Right atrium auricular region (tissue), 2 donors: ENCODE measurements around the gene CETN2. TPM values are rescaled to one million over a fixed set of nuclear protein-coding genes. Genes with fewer than 3 reads are reported as not detected.
A peak's percentile ranks its signal among the peaks of the same experiment; 100 is the strongest.

ENCODE experiments used
- DNase-seq: peaks from one replicate; pipeline ENCODE4 v3.0.0-alpha.2; 2019; ENCODE audit warnings: low spot score
- H3K27ac ChIP-seq, 2 donors: fragments of 200-600 bp; sonication (generic); 1 replicate in 1 of 2; 2 replicates in 1 of 2; pipeline ENCODE4 v1.5.1; 2016 to 2019
- H3K27me3 ChIP-seq, 2 donors: fragments of 200-600 bp; sonication (generic); one replicate each; pipeline versions ENCODE4 v1.5.1 to v1.6.0; 2017 to 2019
- H3K36me3 ChIP-seq: fragments of 200-600 bp; sonication (generic); one replicate; pipeline ENCODE4 v1.5.1; 2016
- H3K4me1 ChIP-seq, 2 donors: fragments of 200-600 bp; sonication (generic); one replicate each; pipeline versions ENCODE4 v1.5.1 to v1.6.0; 2017 to 2019
- H3K4me3 ChIP-seq, 2 donors: fragments of 200-600 bp; sonication (generic); 1 replicate in 1 of 2; 2 replicates in 1 of 2; pipeline ENCODE4 v1.5.1; 2017 to 2019; ENCODE audit warnings: mild to moderate bottlenecking in 1 of 2, moderate library complexity in 1 of 2
- H3K9me3 ChIP-seq, 2 donors: fragments of 200-600 bp; sonication (generic); one replicate each; pipeline ENCODE4 v1.5.1; 2019
- total RNA-seq, 2 donors: library from RNA; depleted of rRNA; stranded (reverse); fragments of >200 nt; gene quantifications; one replicate each; pipeline ENCODE4 v1.1.0, GENCODE V29; 2016
- TF ChIP-seq, protein P1 (sequence below), 2 donors: fragments of 200-600 bp; sonication (generic); IDR thresholded peaks; one replicate each; pipeline ENCODE4 v1.5.1; 2019; ENCODE audit warnings: antibody characterized with exemption in 2 of 2

CETN2 gene
- total RNA-seq, 2 donors from 2014 or later, result 23.3 to 23.5 TPM

- no peaks in the 10 kb centered on the region for H3K36me3 ChIP-seq
- no peaks in the 10 kb centered on the region for H3K9me3 ChIP-seq
- H3K27me3 ChIP-seq, result no peaks in the 10 kb centered on the region
- H3K27ac ChIP-seq, result no peak overlapping the region
- H3K4me3 ChIP-seq, result no peak overlapping the region
- no peaks in the 10 kb centered on the region for H3K4me1 ChIP-seq
- TF ChIP-seq, protein P1, sequence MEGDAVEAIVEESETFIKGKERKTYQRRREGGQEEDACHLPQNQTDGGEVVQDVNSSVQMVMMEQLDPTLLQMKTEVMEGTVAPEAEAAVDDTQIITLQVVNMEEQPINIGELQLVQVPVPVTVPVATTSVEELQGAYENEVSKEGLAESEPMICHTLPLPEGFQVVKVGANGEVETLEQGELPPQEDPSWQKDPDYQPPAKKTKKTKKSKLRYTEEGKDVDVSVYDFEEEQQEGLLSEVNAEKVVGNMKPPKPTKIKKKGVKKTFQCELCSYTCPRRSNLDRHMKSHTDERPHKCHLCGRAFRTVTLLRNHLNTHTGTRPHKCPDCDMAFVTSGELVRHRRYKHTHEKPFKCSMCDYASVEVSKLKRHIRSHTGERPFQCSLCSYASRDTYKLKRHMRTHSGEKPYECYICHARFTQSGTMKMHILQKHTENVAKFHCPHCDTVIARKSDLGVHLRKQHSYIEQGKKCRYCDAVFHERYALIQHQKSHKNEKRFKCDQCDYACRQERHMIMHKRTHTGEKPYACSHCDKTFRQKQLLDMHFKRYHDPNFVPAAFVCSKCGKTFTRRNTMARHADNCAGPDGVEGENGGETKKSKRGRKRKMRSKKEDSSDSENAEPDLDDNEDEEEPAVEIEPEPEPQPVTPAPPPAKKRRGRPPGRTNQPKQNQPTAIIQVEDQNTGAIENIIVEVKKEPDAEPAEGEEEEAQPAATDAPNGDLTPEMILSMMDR (IDR thresholded peaks at IDR 0.05), result no peak
- DNase-seq, result no peak
These were observed 12.2 kb downstream of the CETN2 start for GRCh38 chrX:152818356-152818755.

DNA sequence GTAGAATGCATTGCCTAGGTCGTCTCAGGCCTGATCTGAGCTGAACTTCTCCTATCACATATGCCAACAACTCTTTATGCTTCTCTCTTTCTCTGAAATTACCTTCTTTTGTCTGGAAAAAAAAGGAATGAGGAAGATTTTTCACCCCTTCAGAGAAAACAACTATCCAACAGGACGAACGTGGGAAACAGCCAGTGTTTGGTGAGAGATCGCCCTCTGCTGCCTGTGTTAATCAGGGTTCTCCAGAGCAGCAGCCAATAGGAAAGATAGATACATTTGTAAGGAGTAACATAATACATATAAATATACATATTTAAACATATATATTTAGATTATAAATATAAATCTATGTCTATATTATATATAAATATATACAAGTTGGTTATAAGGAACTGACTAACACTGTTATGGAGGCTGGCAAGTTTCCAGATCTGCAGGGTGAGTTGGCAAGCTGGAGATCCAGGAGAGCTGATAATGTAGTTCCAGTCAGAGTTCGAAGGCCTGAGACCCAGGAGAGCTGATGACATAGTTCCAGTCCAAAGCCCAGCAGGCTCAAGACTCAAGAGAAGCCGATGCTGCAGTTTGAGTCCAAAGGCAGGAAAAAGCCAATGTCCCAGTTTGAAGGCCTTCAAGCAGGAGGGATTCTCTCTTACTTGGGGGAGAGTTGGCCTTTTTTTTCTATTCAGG, 13.3 kb downstream of the CETN2 start:
- H3K27ac ChIP-seq, result no peak overlapping the region
- H3K27me3 ChIP-seq, result no peaks in the 10 kb centered on the region
- no peak for DNase-seq
- no peak overlapping the region for H3K4me3 ChIP-seq
- H3K9me3 ChIP-seq, result no peaks in the 10 kb centered on the region
- TF ChIP-seq, protein P1 (IDR thresholded peaks at IDR 0.05), result peak in 1 of 2 donors; percentile 51
- no peaks in the 10 kb centered on the region for H3K36me3 ChIP-seq
- no peaks in the 10 kb centered on the region for H3K4me1 ChIP-seq

DNA sequence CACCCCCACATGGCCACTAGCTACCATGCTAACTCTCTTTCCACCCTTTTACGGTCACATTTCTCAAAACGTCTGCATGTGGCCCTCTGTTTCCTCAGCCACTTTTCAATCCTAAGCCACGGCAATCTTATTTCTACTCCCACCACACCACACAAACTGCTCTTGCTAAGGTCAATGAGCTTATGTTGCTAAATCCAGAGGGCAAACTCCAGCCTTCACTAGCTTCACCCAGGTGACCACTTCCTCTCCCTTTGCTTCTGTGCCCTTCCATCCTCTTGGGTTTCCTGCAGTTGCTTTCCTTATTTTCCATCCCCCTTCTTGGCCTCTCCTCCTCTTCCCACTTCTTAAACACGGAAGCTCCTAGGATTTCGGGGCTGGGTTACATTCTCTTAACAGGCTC, 16.5 kb downstream of the CETN2 start:
- Histone ChIP-seq H3K4me1 (no peaks in the 10 kb centered on the region), H3K27ac (no peak overlapping the region), H3K4me3 (no peak overlapping the region), H3K27me3 (no peaks in the 10 kb centered on the region), H3K36me3 (no peaks in the 10 kb centered on the region), H3K9me3 (no peaks in the 10 kb centered on the region)
- TF ChIP-seq, protein P1 (IDR thresholded peaks at IDR 0.05), result no peak
- no peak for DNase-seq

DNA sequence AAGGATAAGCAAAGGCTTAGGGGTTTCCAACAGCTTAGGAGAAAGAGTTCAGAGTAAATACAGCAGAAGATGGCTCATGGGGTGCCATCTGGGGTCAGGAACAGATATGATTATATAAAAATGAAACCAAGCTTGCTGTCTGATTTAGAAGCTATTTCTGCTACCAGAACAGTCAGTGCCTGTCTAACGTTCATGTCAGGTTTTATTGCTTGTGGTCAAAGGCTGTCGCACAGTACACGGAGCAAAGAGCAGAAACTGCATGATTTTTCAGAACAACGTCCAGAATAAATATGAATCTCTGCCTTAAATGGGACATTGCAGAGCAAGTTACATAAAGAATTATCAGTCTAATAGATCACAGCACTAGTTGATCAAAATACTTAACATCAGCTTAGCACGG, 17.4 kb downstream of the CETN2 start:
- no peak overlapping the region for H3K27ac ChIP-seq
- H3K9me3 ChIP-seq, result no peaks in the 10 kb centered on the region
- no peak overlapping the region for H3K4me3 ChIP-seq
- H3K36me3 ChIP-seq, result no peaks in the 10 kb centered on the region
- DNase-seq, result no peak
- TF ChIP-seq, protein P1 (IDR thresholded peaks at IDR 0.05), result no peak
- H3K4me1 ChIP-seq, result no peaks in the 10 kb centered on the region
- H3K27me3 ChIP-seq, result no peaks in the 10 kb centered on the region

DNA sequence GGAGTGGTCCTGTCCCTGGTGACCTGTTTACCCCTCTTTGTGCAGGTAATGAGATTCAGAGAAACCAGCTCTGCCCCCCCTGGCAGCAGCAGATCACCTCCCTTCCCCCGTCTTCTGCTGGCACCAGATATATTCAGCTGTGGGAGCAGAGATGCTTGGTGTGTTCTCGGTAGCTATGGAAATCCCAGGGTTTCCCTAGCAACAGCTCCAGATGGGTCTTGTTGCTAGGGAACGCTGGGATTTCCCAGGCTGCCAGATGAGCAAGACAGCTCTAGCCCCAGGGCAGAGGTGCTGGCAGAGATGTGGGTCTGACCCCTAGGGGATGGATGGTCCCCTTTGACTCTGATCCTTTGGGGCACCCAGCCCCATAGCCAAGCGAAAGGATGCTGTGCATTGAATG, 20.2 kb downstream of the CETN2 start:
- no peak overlapping the region for H3K27ac ChIP-seq
- H3K36me3 ChIP-seq, result no peaks in the 10 kb centered on the region
- H3K27me3 ChIP-seq, result no peaks in the 10 kb centered on the region
- TF ChIP-seq, protein P1 (IDR thresholded peaks at IDR 0.05), result no peak
- DNase-seq, result no peak
- no peaks in the 10 kb centered on the region for H3K9me3 ChIP-seq
- no peaks in the 10 kb centered on the region for H3K4me1 ChIP-seq
- no peak overlapping the region for H3K4me3 ChIP-seq

DNA sequence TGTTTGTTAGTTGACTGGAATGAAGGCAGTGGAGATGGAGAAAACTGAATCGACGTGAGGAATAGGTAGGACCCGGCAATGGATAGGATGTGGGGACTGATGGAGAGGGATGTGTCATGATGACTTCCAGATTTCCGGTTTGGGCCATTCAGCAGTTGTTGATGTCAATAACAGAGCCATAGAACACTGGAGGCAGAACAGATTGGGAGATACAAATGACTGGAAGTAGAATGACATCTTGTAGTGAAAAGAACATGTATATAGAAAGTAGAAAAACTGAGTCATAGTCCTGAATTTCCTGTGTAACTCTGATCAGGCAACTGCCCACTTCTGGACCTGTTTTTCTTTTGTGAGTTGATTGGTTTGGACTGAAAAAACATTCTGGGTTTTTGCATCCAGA, 24.5 kb downstream of the CETN2 start:
- no peak for DNase-seq
- Histone ChIP-seq H3K4me3 (no peak overlapping the region), H3K4me1 (no peaks in the 10 kb centered on the region), H3K36me3 (no peaks in the 10 kb centered on the region), H3K9me3 (no peaks in the 10 kb centered on the region), H3K27ac (no peak overlapping the region), H3K27me3 (no peaks in the 10 kb centered on the region)
- TF ChIP-seq, protein P1 (IDR thresholded peaks at IDR 0.05), result no peak
